ENCODE measurements around the gene ERBB4. TPM values are rescaled to one million over a fixed set of nuclear protein-coding genes. Genes with fewer than 3 reads are reported as not detected.
"Not testable (repeated sequence)": the region's sequence is repeated elsewhere in the genome, so short reads cannot be mapped to it uniquely, and the experiment has no call there.

Gene ERBB4
- total RNA-seq, 1 donor from 2014 or later = 17.8 TPM

GRCh38 chr2:211723398-211723797 lies 815.2 kb downstream of the ERBB4 start:
- DNase-seq = no peak

GRCh38 chr2:211722928-211723327 lies 815.7 kb downstream of the ERBB4 start:
- no peak for DNase-seq

- not testable (repeated sequence) for DNase-seq
Measured at GRCh38 chr2:211721874-211722273, 816.7 kb downstream of the ERBB4 start.

- DNase-seq = no peak
Measured at GRCh38 chr2:211709389-211709788, 829.2 kb downstream of the ERBB4 start.

GRCh38 chr2:211692689-211693088 lies 845.9 kb downstream of the ERBB4 start:
- no peak for DNase-seq

GRCh38 chr2:211690736-211691135 lies 847.9 kb downstream of the ERBB4 start:
- no peak for DNase-seq

- DNase-seq = peak; percentile 53
Measured at GRCh38 chr2:211688196-211688595, 850.4 kb downstream of the ERBB4 start.

GRCh38 chr2:211674715-211675114 lies 863.9 kb downstream of the ERBB4 start:
- no peak for DNase-seq

- peak; percentile 64 for DNase-seq
Measured at GRCh38 chr2:211673133-211673905, 865.3 kb downstream of the ERBB4 start.

- DNase-seq = no peak
Measured at GRCh38 chr2:211671977-211672376, 866.6 kb downstream of the ERBB4 start.

GRCh38 chr2:211665299-211665698 lies 873.3 kb downstream of the ERBB4 start:
- DNase-seq = no peak

GRCh38 chr2:211664321-211664720 lies 874.3 kb downstream of the ERBB4 start:
- no peak for DNase-seq

GRCh38 chr2:211654211-211654780 lies 884.3 kb downstream of the ERBB4 start:
- no peak for DNase-seq

GRCh38 chr2:211652327-211652726 lies 886.3 kb downstream of the ERBB4 start:
- DNase-seq = no peak

GRCh38 chr2:211649331-211649730 lies 889.3 kb downstream of the ERBB4 start:
- DNase-seq = no peak

- no peak for DNase-seq
Measured at GRCh38 chr2:211631503-211631902, 907.1 kb downstream of the ERBB4 start.

- no peak for DNase-seq
Measured at GRCh38 chr2:211623096-211623495, 915.5 kb downstream of the ERBB4 start.

- DNase-seq = no peak
Measured at GRCh38 chr2:211620986-211621385, 917.6 kb downstream of the ERBB4 start.

GRCh38 chr2:211617803-211618202 lies 920.8 kb downstream of the ERBB4 start:
- no peak for DNase-seq

GRCh38 chr2:211611621-211612020 lies 927.0 kb downstream of the ERBB4 start:
- no peak for DNase-seq

GRCh38 chr2:211611061-211611518 lies 927.5 kb downstream of the ERBB4 start:
- DNase-seq = no peak

GRCh38 chr2:211609127-211609526 lies 929.5 kb downstream of the ERBB4 start:
- DNase-seq = no peak

GRCh38 chr2:211599146-211599545 lies 939.5 kb downstream of the ERBB4 start:
- DNase-seq = peak; percentile 10

GRCh38 chr2:211598238-211598637 lies 940.4 kb downstream of the ERBB4 start:
- no peak for DNase-seq

Measured in tongue (tissue), 2 donors.